GM12873 (cell line): ENCODE results near the gene ZNF423.

Source experiments
- CTCF ChIP-seq: IDR thresholded peaks from 2 replicates; pipeline ENCODE4 v1.5.1; 2012; ENCODE audit warnings: low read depth, mild to moderate bottlenecking, moderate library complexity, low read length, control low read depth; ENCODE audit not compliant: insufficient read depth; ENCODE audit errors: missing control alignments

ZNF423 gene

GRCh38 chr16:49643429-49644144 is 212.3 kb downstream of the ZNF423 start:
- no peak for TF ChIP-seq CTCF

- TF ChIP-seq CTCF, result no peak
These were observed 214.7 kb downstream of the ZNF423 start for GRCh38 chr16:49641250-49641649.

- TF ChIP-seq CTCF, result no peak
These were observed 215.3 kb downstream of the ZNF423 start for GRCh38 chr16:49640581-49640980.

GRCh38 chr16:49639739-49640431 is 216.0 kb downstream of the ZNF423 start:
- no peak for TF ChIP-seq CTCF

GRCh38 chr16:49638673-49639610 is 217.0 kb downstream of the ZNF423 start:
- TF ChIP-seq CTCF, result no peak

- no peak for TF ChIP-seq CTCF
These were observed 217.8 kb downstream of the ZNF423 start for GRCh38 chr16:49637933-49638672.
